Mucosa of descending colon (tissue), 3 donors: Measurements from ENCODE around the gene LRRC51. TPM values are rescaled to one million over a fixed set of nuclear protein-coding genes. Genes with fewer than 3 reads are reported as not detected.
A peak's percentile ranks its signal among the peaks of the same experiment; 100 is the strongest.

Experiments
- ATAC-seq: fragments of 200-7000 bp; cut with Tn5 transposase; one replicate; pipeline ENCODE4 v1.9.1; 2020; ENCODE audit warnings: mild to moderate bottlenecking, moderate library complexity
- DNase-seq, 3 donors: peaks; one replicate each; pipeline ENCODE4 v3.0.0-alpha.2; 2020
- H3K36me3 ChIP-seq: fragments of 200-600 bp; one replicate; pipeline ENCODE4 v1.8.0; 2021; ENCODE audit warnings: low read depth, mild to moderate bottlenecking
- H3K4me1 ChIP-seq: fragments of 200-600 bp; one replicate; pipeline ENCODE4 v1.8.0; 2021; ENCODE audit warnings: low read depth, mild to moderate bottlenecking
- H3K4me3 ChIP-seq: fragments of 200-600 bp; one replicate; pipeline ENCODE4 v1.8.0; 2021; ENCODE audit warnings: mild to moderate bottlenecking
- H3K9me3 ChIP-seq: fragments of 200-600 bp; one replicate; pipeline ENCODE4 v1.8.0; 2021; ENCODE audit warnings: mild to moderate bottlenecking
- intact Hi-C, 2 donors: fragments of 100-400 bp; cut with DNase I in 1 of 2; cut with micrococcal nuclease in 1 of 2; formaldehyde crosslinking; loops; one replicate each; pipeline versions ENCODE4 v1.11.0 to v1.11.1; 2022; cut with DNase I, micrococcal nuclease
- total RNA-seq, 3 donors: library from RNA; stranded (reverse); fragmentation: NEBNext Ultra II Directional in 2 of 3; extraction: Animal tissue kit (Norgen Biotek cat#: 25700) in 2 of 3; gene quantifications; one replicate each; pipeline versions ENCODE4 v1.2.1 to v1.2.4, GENCODE V29; 2021 to 2023
- TF ChIP-seq, protein P1 (sequence below): fragments of 200-600 bp; IDR thresholded peaks from one replicate; pipeline ENCODE4 v1.8.0; 2022; ENCODE audit warnings: antibody characterized with exemption, mild to moderate bottlenecking
- donor health status: DM: no; HTN: no; CAD: no; lungs with moderate emphysema.
- donor health status: DM: no; HTN: no; CAD: no.
- donor health status: DM: no; HTN: yes; CAD: no.

LRRC51 gene
- total RNA-seq, 3 donors from 2014 or later = 7.5 to 9.4 (median 9.4) TPM

DNA sequence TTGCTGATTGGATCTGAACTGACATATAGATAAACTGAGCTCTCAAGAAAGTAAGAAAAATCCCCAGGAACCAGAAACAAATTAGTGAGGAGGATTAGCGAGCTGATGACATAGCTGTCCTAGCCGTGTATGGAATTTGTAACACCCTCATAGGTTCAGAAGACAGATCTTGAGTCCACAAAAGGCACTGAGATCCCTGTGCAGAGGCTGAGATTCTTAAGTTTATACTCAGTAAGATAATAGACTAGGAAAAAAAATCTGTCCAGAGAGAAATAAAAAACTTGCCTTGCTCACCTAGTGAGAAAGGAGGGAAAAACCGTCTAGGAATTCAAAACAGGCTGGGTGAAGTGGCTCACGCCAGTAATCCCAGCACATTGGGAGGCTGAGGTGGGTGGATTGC lies 4.9 kb upstream of the LRRC51 start:
- Histone ChIP-seq H3K4me1 (peaks cover 9% of the 10 kb centered on the region), H3K4me3 (no peak overlapping the region), H3K36me3 (peaks cover 5% of the 10 kb centered on the region), H3K9me3 (no peaks in the 10 kb centered on the region)
- ATAC-seq (no peak), DNase-seq (no peak)
- intact Hi-C loops = no loop called here
- TF ChIP-seq, protein P1, sequence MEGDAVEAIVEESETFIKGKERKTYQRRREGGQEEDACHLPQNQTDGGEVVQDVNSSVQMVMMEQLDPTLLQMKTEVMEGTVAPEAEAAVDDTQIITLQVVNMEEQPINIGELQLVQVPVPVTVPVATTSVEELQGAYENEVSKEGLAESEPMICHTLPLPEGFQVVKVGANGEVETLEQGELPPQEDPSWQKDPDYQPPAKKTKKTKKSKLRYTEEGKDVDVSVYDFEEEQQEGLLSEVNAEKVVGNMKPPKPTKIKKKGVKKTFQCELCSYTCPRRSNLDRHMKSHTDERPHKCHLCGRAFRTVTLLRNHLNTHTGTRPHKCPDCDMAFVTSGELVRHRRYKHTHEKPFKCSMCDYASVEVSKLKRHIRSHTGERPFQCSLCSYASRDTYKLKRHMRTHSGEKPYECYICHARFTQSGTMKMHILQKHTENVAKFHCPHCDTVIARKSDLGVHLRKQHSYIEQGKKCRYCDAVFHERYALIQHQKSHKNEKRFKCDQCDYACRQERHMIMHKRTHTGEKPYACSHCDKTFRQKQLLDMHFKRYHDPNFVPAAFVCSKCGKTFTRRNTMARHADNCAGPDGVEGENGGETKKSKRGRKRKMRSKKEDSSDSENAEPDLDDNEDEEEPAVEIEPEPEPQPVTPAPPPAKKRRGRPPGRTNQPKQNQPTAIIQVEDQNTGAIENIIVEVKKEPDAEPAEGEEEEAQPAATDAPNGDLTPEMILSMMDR = no peak

DNA sequence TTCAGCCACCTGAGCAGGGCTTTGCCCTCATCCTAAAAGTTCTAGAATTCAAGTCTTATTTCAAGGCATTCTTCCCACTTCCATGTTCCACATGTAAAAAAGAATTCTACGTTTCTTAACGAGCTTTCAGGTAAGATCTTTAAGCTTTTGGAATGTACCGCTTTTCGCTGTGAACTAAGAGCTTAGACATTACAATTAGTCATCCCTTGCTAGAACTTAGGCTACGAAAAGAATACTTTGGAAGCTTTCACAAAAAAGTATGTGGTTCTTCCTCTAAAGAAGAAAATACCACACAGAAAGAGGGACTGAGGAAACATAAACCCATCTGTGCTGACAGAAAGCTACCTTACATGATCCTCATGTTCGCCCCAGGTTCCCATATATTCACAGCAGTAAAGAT lies 2.2 kb upstream of the LRRC51 start:
- TF ChIP-seq, protein P1 = no peak
- peaks cover 5% of the 10 kb centered on the region for H3K36me3 ChIP-seq
- no peak overlapping the region for H3K4me3 ChIP-seq
- intact Hi-C loops = no loop called here
- no peaks in the 10 kb centered on the region for H3K9me3 ChIP-seq
- H3K4me1 ChIP-seq = peaks cover 9% of the 10 kb centered on the region
- ATAC-seq = no peak
- DNase-seq = no peak

DNA sequence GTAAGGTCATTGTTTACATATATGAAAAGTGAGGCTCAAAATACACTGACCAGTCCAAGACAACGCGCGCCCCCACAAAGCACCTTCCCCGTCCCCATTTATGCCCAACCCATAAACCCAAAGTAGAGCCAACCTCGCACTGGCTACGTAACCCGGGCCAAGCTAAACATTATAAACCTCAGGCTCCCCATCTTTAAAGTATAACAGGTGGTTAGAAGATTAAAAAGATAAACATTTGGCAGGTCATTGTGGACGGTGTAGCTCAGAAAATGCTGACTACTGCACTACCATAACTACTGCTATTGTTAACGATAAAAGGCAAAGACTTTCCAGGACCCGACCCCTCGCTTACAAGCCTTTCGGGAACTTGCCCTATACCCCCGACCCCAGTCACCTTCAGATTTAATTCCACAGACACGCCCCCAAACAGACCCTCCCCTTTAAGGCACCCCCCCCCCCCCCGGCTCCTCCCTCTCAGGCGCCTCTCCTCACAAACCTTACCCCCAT lies 778 bp upstream of the LRRC51 start:
- Histone ChIP-seq H3K4me1 (peaks cover 9% of the 10 kb centered on the region), H3K4me3 (peak overlapping the region; percentile 55), H3K9me3 (no peaks in the 10 kb centered on the region), H3K36me3 (peaks cover 5% of the 10 kb centered on the region)
- intact Hi-C loops = no loop called here
- DNase-seq (peak; percentile 56 to 60 (median 59)), ATAC-seq (peak; percentile 22)
- TF ChIP-seq, protein P1 = no peak

DNA sequence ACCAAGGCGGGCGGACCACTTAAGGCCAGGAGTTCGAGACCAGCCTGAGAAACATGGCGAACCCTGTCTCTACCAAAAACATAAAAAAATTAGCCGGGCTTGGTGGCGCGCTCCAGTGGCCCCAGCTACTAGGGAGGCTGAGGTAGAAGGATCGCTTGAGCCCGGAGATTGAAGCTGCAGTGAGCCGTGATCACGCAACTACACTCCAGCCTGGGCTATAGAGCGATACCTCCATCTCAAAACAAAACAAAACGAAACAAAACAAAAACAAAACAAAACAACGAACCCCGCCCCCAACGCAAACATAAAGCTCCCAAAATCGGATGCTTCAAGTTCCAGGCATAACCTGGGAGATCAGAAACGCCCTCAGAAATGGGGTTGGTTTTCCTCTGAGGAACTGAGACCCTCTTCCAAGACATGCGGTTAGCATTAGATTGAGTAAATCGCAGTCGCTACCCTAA lies 564 bp downstream of the LRRC51 start:
- H3K9me3 ChIP-seq = no peaks in the 10 kb centered on the region
- peaks cover 9% of the 10 kb centered on the region for H3K4me1 ChIP-seq
- H3K4me3 ChIP-seq = no peak overlapping the region
- intact Hi-C loops = no loop called here
- ATAC-seq = no peak
- H3K36me3 ChIP-seq = peaks cover 5% of the 10 kb centered on the region
- TF ChIP-seq, protein P1 = no peak
- peak in 1 of 3 donors; percentile 54 for DNase-seq

DNA sequence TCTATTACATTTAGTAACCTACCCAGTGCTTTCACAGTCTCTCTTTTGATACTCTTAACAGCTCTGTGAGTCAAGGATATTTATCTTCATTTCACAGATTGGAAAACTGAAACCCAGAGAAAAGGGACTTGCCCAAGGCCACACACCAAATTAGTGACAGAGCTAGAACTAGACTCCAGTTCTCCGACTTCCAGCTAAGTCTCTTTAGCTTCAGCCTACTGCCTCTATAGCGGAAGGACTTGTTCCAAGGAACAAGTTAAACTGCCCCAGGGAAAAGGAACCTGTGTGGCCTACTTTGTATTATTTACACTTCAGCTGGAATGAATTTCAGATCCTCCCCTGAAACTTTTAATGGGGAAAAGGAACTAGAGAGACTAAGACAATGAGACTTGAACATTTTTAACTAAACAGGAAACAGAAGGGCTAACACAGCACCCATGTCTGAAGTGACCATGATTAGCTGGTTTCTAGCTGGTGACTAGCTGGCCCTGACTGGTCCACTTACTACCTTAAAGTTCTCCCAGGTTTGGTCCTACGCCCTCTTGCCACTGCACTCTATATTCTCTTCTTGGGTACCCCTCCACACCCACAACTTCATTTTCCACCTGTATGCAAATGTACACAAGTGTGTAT lies 1.3 kb downstream of the LRRC51 start:
- intact Hi-C loops = no loop called here
- ATAC-seq (no peak), DNase-seq (no peak)
- TF ChIP-seq, protein P1 = no peak
- Histone ChIP-seq H3K4me3 (no peak overlapping the region), H3K36me3 (peaks cover 5% of the 10 kb centered on the region), H3K4me1 (peaks cover 9% of the 10 kb centered on the region), H3K9me3 (no peaks in the 10 kb centered on the region)
